ENCODE results near the gene TBC1D14.

DNA sequence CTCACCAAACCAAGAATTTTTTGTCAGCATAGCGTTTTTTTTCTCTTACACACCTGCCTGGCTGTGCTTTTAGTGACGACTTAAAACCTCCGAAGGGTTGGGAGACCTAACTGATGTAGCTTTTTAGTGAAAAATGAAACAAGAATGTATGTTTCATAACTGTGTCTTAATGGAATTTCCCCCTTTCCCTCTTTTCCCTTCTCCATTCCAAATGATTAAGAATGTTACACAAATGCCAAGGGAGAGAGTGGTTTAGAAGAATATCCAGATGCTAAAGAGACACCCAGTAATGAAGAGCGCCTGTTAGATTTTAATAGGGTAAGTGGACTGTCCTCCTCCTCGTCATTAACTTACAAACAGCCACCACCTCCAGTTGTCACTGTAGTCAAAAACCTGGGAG is 33.2 kb upstream of the TBC1D14 start:
- TF ChIP-seq ZFX (IDR thresholded peaks at IDR 0.05; ENCODE audit: borderline replicate concordance): no peak
- TF ChIP-seq, protein P1, sequence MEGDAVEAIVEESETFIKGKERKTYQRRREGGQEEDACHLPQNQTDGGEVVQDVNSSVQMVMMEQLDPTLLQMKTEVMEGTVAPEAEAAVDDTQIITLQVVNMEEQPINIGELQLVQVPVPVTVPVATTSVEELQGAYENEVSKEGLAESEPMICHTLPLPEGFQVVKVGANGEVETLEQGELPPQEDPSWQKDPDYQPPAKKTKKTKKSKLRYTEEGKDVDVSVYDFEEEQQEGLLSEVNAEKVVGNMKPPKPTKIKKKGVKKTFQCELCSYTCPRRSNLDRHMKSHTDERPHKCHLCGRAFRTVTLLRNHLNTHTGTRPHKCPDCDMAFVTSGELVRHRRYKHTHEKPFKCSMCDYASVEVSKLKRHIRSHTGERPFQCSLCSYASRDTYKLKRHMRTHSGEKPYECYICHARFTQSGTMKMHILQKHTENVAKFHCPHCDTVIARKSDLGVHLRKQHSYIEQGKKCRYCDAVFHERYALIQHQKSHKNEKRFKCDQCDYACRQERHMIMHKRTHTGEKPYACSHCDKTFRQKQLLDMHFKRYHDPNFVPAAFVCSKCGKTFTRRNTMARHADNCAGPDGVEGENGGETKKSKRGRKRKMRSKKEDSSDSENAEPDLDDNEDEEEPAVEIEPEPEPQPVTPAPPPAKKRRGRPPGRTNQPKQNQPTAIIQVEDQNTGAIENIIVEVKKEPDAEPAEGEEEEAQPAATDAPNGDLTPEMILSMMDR (IDR thresholded peaks at IDR 0.05): no peak
